Gastroesophageal sphincter (tissue), 4 donors: Measurements from ENCODE around the gene VEPH1. TPM values are rescaled to one million over a fixed set of nuclear protein-coding genes. Genes with fewer than 3 reads are reported as not detected.

Experiments
- ATAC-seq: fragments of 150-250 bp; one replicate; pipeline ENCODE4 v1.9.1; 2016; ENCODE audit warnings: mild to moderate bottlenecking, moderate library complexity
- H3K27ac ChIP-seq, 4 donors: fragments of 200-600 bp; sonication (generic) in 3 of 4; 1 replicate in 3 of 4; 2 replicates in 1 of 4; pipeline ENCODE4 v1.5.1; 2016 to 2019
- H3K27me3 ChIP-seq: fragments of 200-600 bp; sonication (generic); one replicate; pipeline ENCODE4 v1.5.1; 2019
- H3K36me3 ChIP-seq, 2 donors: fragments of 200-600 bp; sonication (generic); one replicate each; pipeline ENCODE4 v1.5.1; 2019; ENCODE audit warnings: control low read depth in 1 of 2
- H3K4me1 ChIP-seq, 3 donors: fragments of 200-600 bp; sonication (generic); 1 replicate in 2 of 3; 2 replicates in 1 of 3; pipeline ENCODE4 v1.5.1; 2016 to 2019; ENCODE audit warnings: control low read depth in 2 of 3
- H3K4me3 ChIP-seq, 2 donors: fragments of 200-600 bp; sonication (generic); one replicate each; pipeline ENCODE4 v1.5.1; 2019; ENCODE audit warnings: mild to moderate bottlenecking in 1 of 2, moderate library complexity in 1 of 2
- H3K9me3 ChIP-seq, 3 donors: fragments of 200-600 bp; sonication (generic); one replicate each; pipeline ENCODE4 v1.5.1; 2017 to 2019; ENCODE audit warnings: control low read depth in 2 of 3
- CTCF ChIP-seq, 4 experiments: fragments of 200-600 bp in 2 of 4; fragments of 450-650 bp in 2 of 4; sonication (generic) in 1 of 4; IDR thresholded peaks; one replicate each; pipeline ENCODE4 v1.5.1; 2017 to 2019; ENCODE audit warnings: antibody characterized with exemption in 4 of 4, mild to moderate bottlenecking in 2 of 4, moderate library complexity in 2 of 4
- EP300 ChIP-seq: sonication (generic); formaldehyde crosslinking; IDR thresholded peaks from one replicate; pipeline ENCODE4 v1.6.1; 2017; ENCODE audit warnings: antibody characterized with exemption, mild to moderate bottlenecking
- POLR2A ChIP-seq, 2 donors: fragments of 450-650 bp; IDR thresholded peaks; one replicate each; pipeline ENCODE4 v1.6.1; 2017; ENCODE audit warnings: antibody characterized with exemption in 2 of 2, mild to moderate bottlenecking in 2 of 2, moderate library complexity in 1 of 2
- POLR2AphosphoS5 ChIP-seq: sonication (generic); formaldehyde crosslinking; IDR thresholded peaks from one replicate; pipeline ENCODE4 v1.6.1; 2017; ENCODE audit warnings: antibody characterized with exemption
- WGBS, 2 donors: methylation state at CpG; one replicate each; pipeline ENCODE4 v1.1.5; 2018; ENCODE audit warnings: low coverage in 1 of 2; 5-methylcytosine and 5-hydroxymethylcytosine counted together
- total RNA-seq, 4 donors: library from RNA; depleted of rRNA; stranded (reverse); fragments of >200 nt; gene quantifications; one replicate each; pipeline ENCODE4 v1.1.0, GENCODE V29; 2016

VEPH1 gene
- total RNA-seq, 4 donors from 2014 or later = 0.62 to 2.3 (median 1.7) TPM

GRCh38 chr3:157368171-157368570 lies 135.0 kb downstream of the VEPH1 start:
- TF ChIP-seq EP300 = no peak
- no peak for TF ChIP-seq POLR2AphosphoS5
- TF ChIP-seq CTCF (IDR thresholded peaks at IDR 0.05) = no peak
- no peak for TF ChIP-seq POLR2A (IDR thresholded peaks at IDR 0.05)
- Histone ChIP-seq H3K9me3 (no peaks in the 10 kb centered on the region), H3K36me3 (no peaks in the 10 kb centered on the region), H3K27me3 (no peaks in the 10 kb centered on the region), H3K4me3 (no peak overlapping the region), H3K4me1 (no peaks in the 10 kb centered on the region), H3K27ac (no peak overlapping the region)
- 83 to 95% methylated on average over 1 to 3 of the region's 3 CpGs for WGBS, 2 donors
- ATAC-seq = no peak

- H3K9me3 ChIP-seq = no peaks in the 10 kb centered on the region
- H3K27me3 ChIP-seq = no peaks in the 10 kb centered on the region
- H3K36me3 ChIP-seq = no peaks in the 10 kb centered on the region
- TF ChIP-seq CTCF (IDR thresholded peaks at IDR 0.05) (no peak), EP300 (no peak), POLR2AphosphoS5 (no peak)
- 48% methylated on average over 3 of the region's 3 CpGs; no CpG with 5 or more reads in 1 of the 2 donors for WGBS, 2 donors
- ATAC-seq = no peak
- H3K4me3 ChIP-seq = no peak overlapping the region
- no peak overlapping the region for H3K27ac ChIP-seq
- no peaks in the 10 kb centered on the region for H3K4me1 ChIP-seq
These were observed 139.8 kb downstream of the VEPH1 start for GRCh38 chr3:157363393-157363792.

GRCh38 chr3:157362348-157362747 lies 140.9 kb downstream of the VEPH1 start:
- H3K27me3 ChIP-seq = no peaks in the 10 kb centered on the region
- H3K27ac ChIP-seq = no peak overlapping the region
- TF ChIP-seq POLR2AphosphoS5 = no peak
- TF ChIP-seq CTCF (IDR thresholded peaks at IDR 0.05) = no peak
- no peak for TF ChIP-seq POLR2A (IDR thresholded peaks at IDR 0.05)
- TF ChIP-seq EP300 = no peak
- no peak for ATAC-seq
- H3K4me1 ChIP-seq = no peaks in the 10 kb centered on the region
- H3K4me3 ChIP-seq = no peak overlapping the region
- WGBS, 2 donors = 86 to 95% methylated on average over 2 of the region's 2 CpGs
- H3K36me3 ChIP-seq = no peaks in the 10 kb centered on the region
- H3K9me3 ChIP-seq = no peaks in the 10 kb centered on the region

- TF ChIP-seq CTCF (IDR thresholded peaks at IDR 0.05) (no peak), POLR2AphosphoS5 (no peak), EP300 (no peak), POLR2A (IDR thresholded peaks at IDR 0.05) (no peak)
These were observed 143.2 kb downstream of the VEPH1 start for GRCh38 chr3:157360044-157360443.

GRCh38 chr3:157356541-157356940 lies 146.7 kb downstream of the VEPH1 start:
- TF ChIP-seq EP300 (no peak), POLR2A (IDR thresholded peaks at IDR 0.05) (no peak), CTCF (IDR thresholded peaks at IDR 0.05) (no peak), POLR2AphosphoS5 (no peak)
- no peaks in the 10 kb centered on the region for H3K36me3 ChIP-seq
- no peak overlapping the region for H3K27ac ChIP-seq
- H3K9me3 ChIP-seq = no peaks in the 10 kb centered on the region
- H3K4me3 ChIP-seq = no peak overlapping the region
- no peaks in the 10 kb centered on the region for H3K4me1 ChIP-seq
- WGBS, 2 donors = 63 to 73% methylated on average over 1 of the region's 1 CpG
- H3K27me3 ChIP-seq = no peaks in the 10 kb centered on the region
- ATAC-seq = no peak

More at GRCh38 chr3:157360044-157360443, 143.2 kb downstream of the VEPH1 start:
- 62 to 67% methylated on average over 2 of the region's 2 CpGs for WGBS, 2 donors
- Histone ChIP-seq H3K27me3 (no peaks in the 10 kb centered on the region), H3K27ac (no peak overlapping the region), H3K36me3 (no peaks in the 10 kb centered on the region), H3K9me3 (no peaks in the 10 kb centered on the region), H3K4me1 (no peaks in the 10 kb centered on the region), H3K4me3 (no peak overlapping the region)
- no peak for ATAC-seq
